ENCODE results near the gene PANK3. TPM values are rescaled to one million over a fixed set of nuclear protein-coding genes. Genes with fewer than 3 reads are reported as not detected.
"Not testable (repeated sequence)": the region's sequence is repeated elsewhere in the genome, so short reads cannot be mapped to it uniquely, and the experiment has no call there.

PANK3 gene
- total RNA-seq, 1 donor from 2014 or later: 37.6 TPM

DNA sequence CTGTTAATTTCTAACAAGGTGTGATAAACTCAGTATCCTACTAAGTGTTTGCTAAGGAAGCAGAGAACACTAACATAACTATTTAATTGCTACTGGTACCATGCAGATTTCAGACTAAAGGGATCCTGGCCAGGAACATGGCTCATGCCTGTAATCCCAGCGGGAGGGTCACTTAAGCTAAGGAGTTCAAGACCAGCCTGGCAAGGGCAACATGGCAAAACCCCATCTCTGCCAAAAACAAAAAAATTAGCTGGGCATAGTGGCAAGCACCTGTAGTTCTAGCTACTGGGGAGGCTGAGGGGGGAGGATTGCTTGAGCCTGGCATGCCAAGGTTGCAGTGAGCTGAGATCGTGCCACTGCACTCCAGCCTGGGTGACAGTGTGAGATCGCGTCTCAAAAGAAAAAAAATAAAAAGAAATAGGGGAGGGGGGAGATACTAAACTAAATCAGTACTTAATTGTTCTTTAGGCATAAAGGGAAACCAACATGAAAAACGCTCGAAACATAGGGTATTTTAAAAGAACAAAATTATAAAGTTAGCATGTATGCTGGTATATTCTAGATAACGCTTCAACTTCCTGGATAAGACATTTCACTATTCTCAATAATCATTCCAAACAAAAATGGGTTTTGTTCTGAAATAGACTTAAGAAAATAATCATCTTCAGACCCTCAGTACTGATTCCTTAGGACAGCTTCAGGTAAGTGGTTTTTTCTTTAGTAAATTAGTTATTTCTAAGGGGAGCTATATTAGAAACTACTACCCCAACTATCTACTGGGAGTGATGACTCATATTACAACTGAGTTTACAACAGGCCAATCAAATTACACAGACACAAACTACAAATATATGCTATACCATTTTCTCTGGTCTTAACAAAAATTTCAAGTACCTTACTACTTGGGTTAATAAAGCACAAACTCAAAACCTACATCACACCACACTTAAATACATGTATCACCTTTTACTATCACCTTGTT lies 3.5 kb downstream of the PANK3 start:
- DNase-seq (ENCODE audit: low read depth): no peak
- no peak overlapping the region for H3K4me3 ChIP-seq (ENCODE audit: low read depth, low read length)
- no peak for TF ChIP-seq CTCF (conservative IDR thresholded peaks at IDR 0.05; ENCODE audit: low read depth, low read length)

GRCh38 chr5:168574156-168574555 lies 5.0 kb downstream of the PANK3 start:
- not testable (repeated sequence) for DNase-seq (ENCODE audit: low read depth); H3K4me3 ChIP-seq (ENCODE audit: low read depth, low read length)

- H3K4me3 ChIP-seq (ENCODE audit: low read depth, low read length); DNase-seq (ENCODE audit: low read depth): not testable (repeated sequence)
These were observed 5.5 kb downstream of the PANK3 start for GRCh38 chr5:168573663-168574062.

- DNase-seq (ENCODE audit: low read depth): no peak
- TF ChIP-seq CTCF (conservative IDR thresholded peaks at IDR 0.05; ENCODE audit: low read depth, low read length): no peak
- H3K4me3 ChIP-seq (ENCODE audit: low read depth, low read length): no peak overlapping the region
These were observed 8.5 kb downstream of the PANK3 start for GRCh38 chr5:168570490-168571328.

DNA sequence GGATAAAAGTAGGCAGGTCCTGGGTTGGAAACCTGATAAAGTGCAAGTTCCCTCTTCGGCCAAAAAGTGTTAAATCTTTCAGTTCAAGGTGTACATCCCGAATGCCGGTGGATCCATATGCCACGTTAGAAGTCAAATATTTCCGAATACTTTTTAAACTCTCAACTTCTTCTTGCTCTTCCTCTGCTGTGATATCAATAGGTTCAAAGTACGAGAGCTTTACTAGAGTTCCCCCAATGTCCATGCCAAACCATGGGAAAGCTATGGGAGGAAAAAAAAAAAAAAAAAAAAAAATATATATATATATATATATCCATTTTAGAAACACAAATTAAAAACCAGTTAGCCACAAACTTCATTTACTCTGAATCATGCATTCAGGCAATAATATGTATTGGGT lies 10.4 kb downstream of the PANK3 start:
- TF ChIP-seq CTCF (conservative IDR thresholded peaks at IDR 0.05; ENCODE audit: low read depth, low read length): no peak
- no peak overlapping the region for H3K4me3 ChIP-seq (ENCODE audit: low read depth, low read length)
- no peak for DNase-seq (ENCODE audit: low read depth)

- DNase-seq (ENCODE audit: low read depth): no peak
- H3K4me3 ChIP-seq (ENCODE audit: low read depth, low read length): no peak overlapping the region
- no peak for TF ChIP-seq CTCF (conservative IDR thresholded peaks at IDR 0.05; ENCODE audit: low read depth, low read length)
These were observed 15.2 kb downstream of the PANK3 start for GRCh38 chr5:168563959-168564358.

- H3K4me3 ChIP-seq (ENCODE audit: low read depth, low read length): no peak overlapping the region
- DNase-seq (ENCODE audit: low read depth): no peak
- no peak for TF ChIP-seq CTCF (conservative IDR thresholded peaks at IDR 0.05; ENCODE audit: low read depth, low read length)
These were observed 16.9 kb downstream of the PANK3 start for GRCh38 chr5:168562279-168562678.
